Measurements from ENCODE around the gene VDAC1.
"Not testable (repeated sequence)": the region's sequence is repeated elsewhere in the genome, so short reads cannot be mapped to it uniquely, and the experiment has no call there.

The VDAC1 gene, protein sequence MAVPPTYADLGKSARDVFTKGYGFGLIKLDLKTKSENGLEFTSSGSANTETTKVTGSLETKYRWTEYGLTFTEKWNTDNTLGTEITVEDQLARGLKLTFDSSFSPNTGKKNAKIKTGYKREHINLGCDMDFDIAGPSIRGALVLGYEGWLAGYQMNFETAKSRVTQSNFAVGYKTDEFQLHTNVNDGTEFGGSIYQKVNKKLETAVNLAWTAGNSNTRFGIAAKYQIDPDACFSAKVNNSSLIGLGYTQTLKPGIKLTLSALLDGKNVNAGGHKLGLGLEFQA

DNA sequence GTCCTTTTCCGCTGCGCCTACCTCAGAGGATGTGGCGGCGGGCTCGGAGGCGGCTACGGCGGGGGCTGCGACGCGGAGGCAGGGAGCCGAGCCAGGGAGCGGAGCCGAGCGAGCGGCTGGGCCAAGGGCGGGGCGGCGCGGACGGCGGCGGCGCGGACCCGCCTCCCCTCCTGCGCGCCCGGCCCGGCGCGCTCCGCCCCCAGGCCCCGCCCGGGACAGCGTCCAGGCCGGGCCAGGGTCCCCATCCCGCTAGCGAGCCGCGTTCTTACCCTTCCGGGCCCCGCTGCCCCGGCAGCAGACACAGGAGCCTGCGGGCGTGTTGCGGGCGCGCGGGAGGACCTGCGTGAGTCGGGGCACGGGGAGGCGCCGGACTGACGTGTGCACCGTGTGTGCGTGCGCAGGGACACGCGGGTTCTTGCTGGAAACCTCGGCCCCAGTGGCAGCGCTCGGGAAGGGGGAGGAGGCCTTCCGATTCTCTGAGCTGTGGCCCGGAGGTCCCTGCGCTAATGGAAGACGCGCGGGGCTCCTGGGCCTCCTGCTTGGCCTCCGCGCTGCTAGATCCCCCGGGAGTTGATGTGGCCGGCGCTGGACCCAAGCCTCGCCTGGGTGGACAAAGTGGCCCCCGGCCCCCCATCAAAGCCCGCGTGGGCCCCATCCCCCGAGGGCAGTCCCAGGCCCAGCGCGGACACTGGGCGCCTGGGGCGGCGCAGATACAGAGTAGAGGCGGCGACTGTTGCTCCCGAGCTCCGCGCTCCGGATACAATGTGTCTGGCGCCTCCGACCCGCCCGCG lies at the start of gene VDAC1:
Gene VDAC1 (minus strand): TSS at position 350 of the 791 bp plus-strand sequence. CDS start 11,963 bp downstream, outside the sequence.
- DNase-seq (ENCODE audit: low read depth), result peak; percentile 72

DNA sequence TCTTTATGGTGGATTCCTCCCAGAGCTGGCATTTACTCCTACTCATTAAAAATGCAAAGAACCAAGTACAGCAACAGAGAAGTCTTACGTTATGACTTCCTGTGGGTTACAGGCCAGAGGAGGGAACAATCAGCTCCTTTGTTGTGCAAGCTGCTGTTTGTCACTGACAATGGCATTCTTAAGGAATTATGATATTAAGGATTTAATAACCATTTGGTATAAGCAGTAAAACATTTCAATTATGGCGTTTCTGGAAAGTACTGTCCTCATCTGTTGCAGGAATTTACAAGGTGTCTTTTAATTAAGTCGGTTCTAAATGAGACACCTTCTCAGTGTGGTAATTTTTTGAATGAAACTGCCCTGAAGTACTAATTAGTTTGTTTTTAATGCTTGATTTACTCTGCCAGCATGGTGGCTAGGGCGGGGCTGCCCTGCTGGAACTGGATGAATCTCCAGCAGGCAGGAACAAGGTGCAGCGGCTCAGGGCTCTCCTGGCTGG lies 49.1 kb upstream of the VDAC1 start:
- no peak for DNase-seq (ENCODE audit: low read depth)

- no peak for DNase-seq (ENCODE audit: low read depth)
Observed at GRCh38 chr5:134053314-134053839, 48.6 kb upstream of the VDAC1 start.

- DNase-seq (ENCODE audit: low read depth), result no peak
Observed at GRCh38 chr5:134051305-134051704, 46.5 kb upstream of the VDAC1 start.

- no peak for DNase-seq (ENCODE audit: low read depth)
Observed at GRCh38 chr5:134048864-134049263, 44.1 kb upstream of the VDAC1 start.

GRCh38 chr5:134047687-134048056 lies 42.9 kb upstream of the VDAC1 start:
- DNase-seq (ENCODE audit: low read depth), result no peak

GRCh38 chr5:134046801-134047686 lies 42.3 kb upstream of the VDAC1 start:
- DNase-seq (ENCODE audit: low read depth), result no peak

DNA sequence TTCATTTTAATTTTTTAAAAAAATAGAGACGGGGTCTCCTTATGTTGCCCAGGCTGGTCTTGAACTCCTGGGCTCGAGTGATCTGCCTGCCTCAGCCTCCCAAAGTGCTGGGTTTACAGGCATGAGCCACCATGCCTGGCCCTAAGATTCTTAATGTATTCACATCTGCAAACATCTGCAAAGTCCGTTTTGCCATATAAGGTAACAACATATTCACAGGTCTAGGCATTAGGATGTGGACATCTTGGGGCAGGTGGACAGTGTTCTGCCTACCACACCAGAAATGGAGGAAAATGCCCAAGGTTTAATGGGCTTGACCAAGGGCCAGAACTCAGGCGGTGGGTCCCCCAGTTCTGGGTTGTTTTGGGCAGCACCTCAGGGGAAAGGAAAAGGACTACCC lies 41.6 kb upstream of the VDAC1 start:
- DNase-seq (ENCODE audit: low read depth), result no peak

- DNase-seq (ENCODE audit: low read depth), result no peak
Observed at GRCh38 chr5:134043793-134044792, 39.3 kb upstream of the VDAC1 start.

GRCh38 chr5:134041570-134042411 lies 37.0 kb upstream of the VDAC1 start:
- no peak for DNase-seq (ENCODE audit: low read depth)

DNA sequence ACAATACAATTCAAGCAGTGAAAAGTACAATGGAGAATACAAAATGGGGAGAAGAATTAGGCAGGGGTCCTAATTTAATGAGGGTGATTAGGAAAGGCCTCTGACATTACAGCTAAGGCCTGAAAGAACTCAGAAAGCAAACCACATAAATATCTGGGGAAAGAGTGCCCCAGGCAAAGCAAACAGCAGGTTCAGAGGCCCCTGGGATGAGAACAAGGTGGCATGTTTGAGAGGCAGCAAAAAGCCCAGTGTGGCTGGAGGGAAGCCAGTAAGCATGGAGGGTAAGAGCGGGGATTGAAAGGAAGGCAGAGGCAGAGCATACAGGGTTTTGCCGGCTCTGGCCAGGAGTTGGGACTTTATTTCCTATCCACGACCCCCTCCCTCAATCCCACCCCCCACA lies 33.4 kb upstream of the VDAC1 start:
- no peak for DNase-seq (ENCODE audit: low read depth)

GRCh38 chr5:134037160-134037559 lies 32.4 kb upstream of the VDAC1 start:
- DNase-seq (ENCODE audit: low read depth), result no peak

DNA sequence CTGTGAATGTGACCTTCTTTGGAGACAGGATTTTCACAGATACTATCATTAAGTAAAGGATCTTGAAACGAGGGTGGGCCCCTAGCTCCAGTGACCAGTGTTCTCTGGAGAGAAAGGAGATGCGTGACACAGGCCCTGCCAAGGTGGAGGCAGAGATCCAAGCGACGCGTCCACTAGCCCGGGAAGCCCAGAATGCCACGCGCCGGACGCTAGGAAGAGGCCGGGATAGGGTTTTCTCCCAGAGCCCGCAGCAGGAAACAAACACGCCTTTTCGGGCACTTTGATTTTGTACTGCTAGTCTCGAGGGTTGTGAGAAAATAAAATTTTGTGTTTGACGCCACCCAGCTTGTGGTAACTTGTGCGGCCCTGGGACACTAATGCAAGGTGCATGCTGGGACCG lies 29.6 kb upstream of the VDAC1 start:
- no peak for DNase-seq (ENCODE audit: low read depth)

DNA sequence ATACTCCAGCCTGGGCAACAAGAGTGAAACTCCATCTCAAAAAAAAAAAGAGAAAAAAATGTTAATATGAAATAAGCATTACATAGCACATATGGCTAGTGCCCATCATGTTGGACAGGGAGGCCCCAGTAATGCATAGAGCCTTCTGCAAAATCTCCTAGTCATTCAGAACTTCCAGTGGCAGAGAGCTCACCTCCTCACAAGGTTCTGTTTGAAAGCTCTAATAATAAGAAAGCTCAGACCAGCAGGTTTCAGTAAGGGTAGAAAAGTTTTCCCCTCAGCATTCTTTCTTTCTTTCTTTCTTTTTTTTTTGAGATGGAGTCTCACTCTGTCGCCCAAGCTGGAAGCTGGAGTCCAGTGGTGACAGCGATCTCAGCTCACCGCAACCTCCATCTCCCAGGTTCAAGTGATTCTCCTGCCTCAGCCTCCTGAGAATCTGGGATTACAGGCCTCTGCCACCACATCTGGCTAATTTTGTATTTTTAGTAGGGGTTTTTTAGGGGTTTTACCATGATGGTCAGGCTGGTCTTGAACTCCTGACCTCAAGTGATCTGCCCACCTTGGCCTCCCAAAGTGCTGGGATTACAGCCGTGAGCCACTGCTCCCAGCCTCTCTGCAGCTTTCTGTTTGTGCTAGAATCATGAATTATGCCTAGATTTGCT lies 25.7 kb upstream of the VDAC1 start:
- DNase-seq (ENCODE audit: low read depth), result not testable (repeated sequence)

DNA sequence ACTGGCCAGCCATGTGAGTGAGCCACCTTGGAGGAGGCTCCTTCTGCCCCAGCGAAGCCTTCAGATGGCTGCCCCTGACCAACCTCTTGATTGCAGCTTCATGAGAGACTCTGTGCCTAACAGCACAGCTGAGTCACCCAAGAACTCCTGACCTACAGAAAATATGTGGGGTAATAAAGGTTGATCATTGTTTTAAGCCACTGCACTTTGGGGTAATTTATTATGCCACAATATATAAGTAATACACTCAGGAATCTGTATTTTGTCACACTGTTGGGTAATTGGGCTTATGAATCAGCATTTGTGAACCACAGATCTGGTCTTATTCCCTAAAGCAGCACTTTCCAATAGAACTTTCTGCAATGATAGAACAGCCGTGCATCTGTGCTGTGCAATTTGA lies 24.4 kb upstream of the VDAC1 start:
- DNase-seq (ENCODE audit: low read depth), result no peak

DNA sequence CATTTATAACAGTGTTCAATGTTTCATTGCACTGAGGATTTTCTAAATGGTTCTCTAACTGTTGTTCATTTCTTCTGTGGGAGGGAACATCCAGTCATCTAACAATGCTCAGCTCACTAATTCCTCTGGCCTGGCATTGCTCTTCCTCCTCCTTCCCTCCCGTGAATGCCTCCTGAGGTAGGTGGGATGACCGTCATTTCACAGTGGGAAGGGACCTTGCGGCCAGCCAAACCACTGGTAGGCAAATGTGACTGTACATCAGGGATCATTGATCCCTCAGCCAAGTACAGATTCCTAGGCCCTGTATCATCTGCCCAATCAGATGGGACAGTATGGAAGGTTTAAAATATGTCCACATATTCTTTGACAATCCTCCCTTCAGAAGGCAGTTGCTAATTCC lies 23.7 kb upstream of the VDAC1 start:
- DNase-seq (ENCODE audit: low read depth), result no peak

- DNase-seq (ENCODE audit: low read depth), result no peak
Observed at GRCh38 chr5:134027288-134027615, 22.5 kb upstream of the VDAC1 start.

GRCh38 chr5:134026521-134027287 lies 21.9 kb upstream of the VDAC1 start:
- peak; percentile 21 for DNase-seq (ENCODE audit: low read depth)

DNA sequence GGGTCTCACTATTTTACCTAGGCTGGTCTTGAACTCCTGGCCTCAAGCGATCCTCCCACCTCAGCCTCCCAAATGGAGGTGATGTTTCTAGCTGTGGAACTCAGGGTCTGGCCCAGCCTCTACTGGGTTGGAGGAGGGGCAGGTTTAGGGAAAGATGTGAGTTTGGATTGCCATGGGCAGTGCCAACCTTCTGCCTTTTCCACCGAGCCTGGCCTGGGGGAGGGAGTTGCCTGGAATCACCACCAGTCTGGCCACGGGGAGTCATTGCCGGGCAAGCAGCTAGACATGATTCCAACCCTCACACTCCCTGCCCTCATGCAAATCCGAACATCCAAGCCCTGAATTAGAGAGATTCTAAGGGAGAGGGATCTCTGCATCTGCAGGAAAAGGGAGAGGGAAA lies 21.0 kb upstream of the VDAC1 start:
- no peak for DNase-seq (ENCODE audit: low read depth)
